K562 (cell line): ENCODE results near the gene EXT2. TPM values are rescaled to one million over a fixed set of nuclear protein-coding genes. Genes with fewer than 3 reads are reported as not detected.

Source experiments
- ATAC-seq: fragments of 200-7000 bp; cut with Tn5 transposase; 3 replicates; pipeline ENCODE4 v1.9.1; 2020; ENCODE audit warnings: moderate library complexity
- BruUV-seq: library from RNA; stranded (reverse); fragments of 400-500 nt; replicated peaks from 2 replicates; lab custom pipeline; 2021; lab: Mats Ljungman, UMichigan
- CTCF ChIA-PET: fragments of 300-600 bp; formaldehyde crosslinking; extraction: SDS; loops from one replicate; lab custom pipeline; 2021; ENCODE audit warnings: low intra/inter-chr PET ratio; lab: Yijun Ruan, JAX
- POLR2A ChIA-PET: fragments of 300-600, 350-650 bp; sonication (Branson Sonifier 250); formaldehyde crosslinking; extraction: SDS; loops from one replicate; lab custom pipeline; 2021; ENCODE audit warnings: antibody characterized with exemption, inconsistent platforms; lab: Yijun Ruan, JAX
- DNase-seq, 4 experiments: peaks; one replicate each; pipeline versions ENCODE4 v3.0.0 to v3.0.0-alpha.2; 2011 to 2018; ENCODE audit warnings: low spot score in 3 of 4, mixed read lengths in 3 of 4; ENCODE audit errors: extremely low read depth in 1 of 4
- FAIRE-seq: peaks from 2 replicates; lab custom pipeline; 2011; peaks lifted over from hg19 to GRCh38; lab: Jason Lieb, UNC
- H2AFZ ChIP-seq: 2 replicates; pipeline ENCODE4 v1.6.0; 2011; ENCODE audit warnings: low read depth, low read length, control low read depth, inconsistent platforms
- H3K27ac ChIP-seq: fragments of 200-600 bp; 3 replicates; pipeline ENCODE4 v1.8.0; 2011; ENCODE audit warnings: low read depth, mild to moderate bottlenecking, control low read depth, inconsistent platforms, low read length, moderate library complexity, mixed read lengths; ENCODE audit errors: extremely low read depth
- H3K27me3 ChIP-seq, 2 experiments: fragments of 300-600 bp in 1 of 2; 2 replicates in 1 of 2; 3 replicates in 1 of 2; pipeline versions ENCODE4 v1.6.0 to v1.8.0; 2011; ENCODE audit warnings: inconsistent platforms in 2 of 2, low read length in 2 of 2, mild to moderate bottlenecking in 1 of 2, mixed read lengths in 1 of 2, moderate library complexity in 1 of 2; ENCODE audit not compliant: control insufficient read depth in 2 of 2, insufficient read depth in 2 of 2
- H3K36me3 ChIP-seq: fragments of 300-600 bp; 3 replicates; pipeline ENCODE4 v1.8.0; 2011; ENCODE audit warnings: mild to moderate bottlenecking, low read length, inconsistent platforms; ENCODE audit not compliant: control insufficient read depth, insufficient read depth
- H3K4me1 ChIP-seq, 2 experiments: fragments of 200-600 bp in 1 of 2; replicated peaks in 1 of 2; 2 replicates in 1 of 2; 3 replicates in 1 of 2; pipeline versions ENCODE4 v1.5.1 to v1.8.0; 2011; ENCODE audit warnings: inconsistent platforms in 2 of 2, low read length in 2 of 2, mild to moderate bottlenecking in 1 of 2, mixed read lengths in 1 of 2, moderate library complexity in 1 of 2; ENCODE audit not compliant: control insufficient read depth in 2 of 2, insufficient read depth in 2 of 2
- H3K4me2 ChIP-seq: 2 replicates; pipeline ENCODE4 v1.6.1; 2011; ENCODE audit warnings: low read length, control low read depth, inconsistent platforms, mixed read lengths; ENCODE audit not compliant: insufficient read depth
- H3K4me3 ChIP-seq: fragments of 200-600 bp; sonication (generic), shearing (Covaris generic); 2 replicates; pipeline ENCODE4 v1.5.1; 2016; ENCODE audit warnings: control low read depth, inconsistent platforms
- H3K79me2 ChIP-seq: fragments of 200-600 bp; 3 replicates; pipeline ENCODE4 v1.8.0; 2011; ENCODE audit warnings: low read length, inconsistent platforms; ENCODE audit not compliant: control insufficient read depth, insufficient read depth
- H3K9ac ChIP-seq, 2 experiments: 2 replicates each; pipeline versions ENCODE4 v1.6.0 to v1.6.1; 2011; ENCODE audit warnings: low read depth in 2 of 2, low read length in 2 of 2, control low read depth in 1 of 2, inconsistent platforms in 1 of 2, mild to moderate bottlenecking in 1 of 2, mixed read lengths in 1 of 2; ENCODE audit not compliant: insufficient read depth in 1 of 2
- H3K9me1 ChIP-seq: one replicate; pipeline ENCODE4 v1.6.0; 2011; ENCODE audit warnings: inconsistent platforms, mild to moderate bottlenecking, low read length, moderate library complexity; ENCODE audit not compliant: control insufficient read depth, insufficient read depth
- H3K9me3 ChIP-seq: replicated peaks from 2 replicates; pipeline ENCODE4 v1.5.1; 2011; ENCODE audit warnings: low read depth, low read length, inconsistent platforms; ENCODE audit not compliant: control insufficient read depth, insufficient read depth
- H4K20me1 ChIP-seq: replicated peaks from 2 replicates; pipeline ENCODE4 v1.6.1; 2011; ENCODE audit warnings: low read length, inconsistent platforms, mixed read lengths; ENCODE audit not compliant: control insufficient read depth, insufficient read depth
- BHLHE40 ChIP-seq: IDR thresholded peaks from 2 replicates; pipeline ENCODE4 v1.6.1; 2011; ENCODE audit warnings: low read length, improper control_type of control experiment
- KAT8 ChIP-seq: fragments of 450-650 bp; IDR thresholded peaks from 2 replicates; pipeline ENCODE4 v1.6.1; 2016; ENCODE audit warnings: low read depth, mild to moderate bottlenecking
- RBFOX2 ChIP-seq: fragments of 200-400 bp; formaldehyde crosslinking; IDR thresholded peaks from 2 replicates; pipeline ENCODE4 v1.6.1; 2017; ENCODE audit warnings: low read depth, mild to moderate bottlenecking, low read length, moderate library complexity
- ZFP36 ChIP-seq: fragments of 150-350 bp; IDR thresholded peaks from 2 replicates; pipeline ENCODE4 v1.6.1; 2018; ENCODE audit warnings: low read length, low read depth; ENCODE audit not compliant: partially characterized antibody
- WGBS: fragments of 100-300 bp; shearing (Covaris generic); methylation state at CpG from one replicate; pipeline ENCODE4 v1.1.6; 2016; ENCODE audit warnings: low coverage, mixed read lengths; ENCODE audit not compliant: insufficient coverage; ENCODE audit errors: missing lambda C conversion rate; 5-methylcytosine and 5-hydroxymethylcytosine counted together
- in situ Hi-C: fragments of 300-500 bp; cut with MboI; formaldehyde crosslinking; loops from 4 replicates; pipeline ENCODE4 v1.15.0; 2018; ENCODE audit warnings: inconsistent platforms, mixed read lengths
- intact Hi-C: fragments of 100-400 bp; cut with micrococcal nuclease; formaldehyde crosslinking; loops from 2 replicates; pipeline ENCODE4 v1.14.2; 2022
- polyA plus RNA-seq, 8 experiments: library from polyadenylated mRNA; depleted of rRNA in 4 of 8; stranded (reverse) in 5 of 8; unstranded in 3 of 8; fragments of >200 nt; fragmentation: Nextera tagmentation in 2 of 8; fragmentation: Illumina TruSeq in 1 of 8; extraction: Ambion mirVana in 2 of 8; extraction: Trizol in 1 of 8; gene quantifications; 2 replicates each; pipeline versions ENCODE4 v1.2.1 to v1.2.3, GENCODE V29; 2011 to 2014; ENCODE audit warnings: inconsistent platforms in 1 of 8, missing spikeins in 1 of 8
- total RNA-seq, 7 experiments: library from RNA; depleted of rRNA in 6 of 7; stranded (reverse); fragments of >200 nt in 6 of 7; fragmentation: Illumina TruSeq in 2 of 7; extraction: Trizol in 2 of 7; gene quantifications; 2 replicates each; pipeline versions ENCODE4 v1.2.1 to v1.2.3, GENCODE V29; 2011 to 2021; ENCODE audit warnings: low replicate concordance in 1 of 7

Gene EXT2
- total and polyA plus RNA-seq, 9 of the 15 experiments (the other 6 are each of a cell fraction or from before 2014, with no cell fraction given) = 7.5 to 52.1 (median 38.1) TPM

GRCh38 chr11:44277196-44278090 is 182.0 kb downstream of the EXT2 start:
- H3K27me3 ChIP-seq = peaks cover 0 to 9% of the 10 kb centered on the region in 2 experiments; a peak in 2 of 5 replicates
- no peak overlapping the region for H3K4me2 ChIP-seq
- no peak overlapping the region for H3K9ac ChIP-seq
- H3K4me1 ChIP-seq = peaks cover 2 to 12% of the 10 kb centered on the region in 2 experiments; a peak in 3 of 5 replicates
- H3K79me2 ChIP-seq = no peaks in the 10 kb centered on the region
- CTCF ChIA-PET = interaction anchor here (0.6 kb wide), 1 partner anchor 261 kb away, joined by 3 read pairs; no protein-coding TSS in a partner anchor
- intact Hi-C loops = no loop called here
- no peak for ATAC-seq
- POLR2A ChIA-PET = interaction anchor here (0.6 to 2.6 kb wide), 2 partner anchors 7 to 112 kb away, joined by 3 to 8 read pairs; no protein-coding TSS in a partner anchor
- WGBS = 27% methylated on average over 18 of the region's 18 CpGs
- H3K9me3 ChIP-seq = no peaks in the 10 kb centered on the region
- no peaks in the 10 kb centered on the region for H3K36me3 ChIP-seq
- H2AFZ ChIP-seq = no peak overlapping the region
- no peak for FAIRE-seq
- H3K4me3 ChIP-seq = no peak overlapping the region
- in situ Hi-C loops = no loop called here
- TF ChIP-seq RBFOX2 = no peak
- TF ChIP-seq BHLHE40 = 0 out of 2 replicates have a peak, but pooled peaks have one; percentile 9
- H3K27ac ChIP-seq = no peak overlapping the region
- no peak for DNase-seq
- H3K9me1 ChIP-seq = no peaks in the 10 kb centered on the region
- H4K20me1 ChIP-seq = no peaks in the 10 kb centered on the region; the same call in 1 of the 2 replicates
- BruUV-seq = no TSS peak

DNA sequence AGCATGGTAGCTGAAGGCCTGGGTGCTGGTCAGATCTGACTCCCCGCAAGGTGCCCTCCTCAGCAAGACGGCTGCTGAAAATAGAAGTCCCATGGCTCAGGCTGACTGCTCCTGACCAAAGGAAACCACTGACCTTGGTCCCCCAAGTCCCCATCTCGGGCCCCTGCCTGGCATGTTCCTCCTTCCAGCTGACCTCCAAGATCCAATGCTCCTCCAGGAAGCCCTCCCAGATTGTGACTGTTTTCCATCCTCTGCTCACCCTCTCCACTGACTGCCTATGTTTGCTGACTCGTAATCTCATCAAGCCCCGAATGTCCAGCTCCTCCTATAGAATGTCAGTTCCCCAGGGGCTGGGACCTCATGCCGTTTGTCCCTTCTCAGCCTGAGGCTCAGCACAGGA is 184.0 kb downstream of the EXT2 start:
- H3K4me1 ChIP-seq = peaks cover 5 to 17% of the 10 kb centered on the region in 2 experiments; a peak in 3 of 5 replicates
- WGBS = 33% methylated on average over 6 of the region's 6 CpGs
- H4K20me1 ChIP-seq = no peaks in the 10 kb centered on the region; the same call in 1 of the 2 replicates
- no peaks in the 10 kb centered on the region for H3K79me2 ChIP-seq
- in situ Hi-C loops (no loop called here), intact Hi-C loops (no loop called here)
- H3K9me3 ChIP-seq = no peaks in the 10 kb centered on the region
- DNase-seq (no peak), FAIRE-seq (no peak), ATAC-seq (no peak)
- POLR2A ChIA-PET = interaction anchor here (0.5 to 2.6 kb wide), 3 partner anchors 9 to 447 kb away, joined by 3 to 8 read pairs (median 5); no protein-coding TSS in a partner anchor
- no peak overlapping the region for H3K27ac ChIP-seq
- H3K36me3 ChIP-seq = no peaks in the 10 kb centered on the region
- CTCF ChIA-PET = no interaction called here
- H3K9ac ChIP-seq = 0 out of 4 replicates have a peak overlapping the region, but pooled peaks of 1 of the 2 experiments have one; percentile 36
- H3K27me3 ChIP-seq = peaks cover 0 to 9% of the 10 kb centered on the region in 2 experiments; a peak in 2 of 5 replicates
- no peak overlapping the region for H3K4me3 ChIP-seq
- TF ChIP-seq KAT8 (no peak), ZFP36 (peak; percentile 86)
- no peak overlapping the region for H3K4me2 ChIP-seq
- no peaks in the 10 kb centered on the region for H3K9me1 ChIP-seq
- no TSS peak for BruUV-seq
- H2AFZ ChIP-seq = no peak overlapping the region
